WI38 (cell line): ENCODE results near the gene GPC5.
"Not testable (repeated sequence)": the region's sequence is repeated elsewhere in the genome, so short reads cannot be mapped to it uniquely, and the experiment has no call there.

ENCODE experiments used
- H3K4me3 ChIP-seq: 2 replicates; pipeline ENCODE4 v1.5.1; 2011; ENCODE audit warnings: low read depth, mild to moderate bottlenecking, control low read depth, low read length
- CTCF ChIP-seq: IDR thresholded peaks from 2 replicates; pipeline ENCODE4 v1.5.1; 2012; ENCODE audit warnings: low read depth, mild to moderate bottlenecking, control low read depth, low read length

Gene GPC5

GRCh38 chr13:92510416-92510815 is 1112.0 kb downstream of the GPC5 start:
- TF ChIP-seq CTCF: no peak
- no peak overlapping the region for H3K4me3 ChIP-seq

- no peak overlapping the region for H3K4me3 ChIP-seq
- no peak for TF ChIP-seq CTCF
These were observed 1114.4 kb downstream of the GPC5 start for GRCh38 chr13:92512852-92513251.

- no peak overlapping the region for H3K4me3 ChIP-seq
- no peak for TF ChIP-seq CTCF
These were observed 1115.3 kb downstream of the GPC5 start for GRCh38 chr13:92513672-92514071.

GRCh38 chr13:92514420-92515125 is 1116.2 kb downstream of the GPC5 start:
- no peak for TF ChIP-seq CTCF
- no peak overlapping the region for H3K4me3 ChIP-seq

GRCh38 chr13:92516878-92517277 is 1118.5 kb downstream of the GPC5 start:
- H3K4me3 ChIP-seq: not testable (repeated sequence)

- not testable (repeated sequence) for H3K4me3 ChIP-seq
These were observed 1120.2 kb downstream of the GPC5 start for GRCh38 chr13:92518622-92519021.

- TF ChIP-seq CTCF: no peak
- no peak overlapping the region for H3K4me3 ChIP-seq
These were observed 1131.9 kb downstream of the GPC5 start for GRCh38 chr13:92530364-92530763.

- no peak overlapping the region for H3K4me3 ChIP-seq
- no peak for TF ChIP-seq CTCF
These were observed 1137.0 kb downstream of the GPC5 start for GRCh38 chr13:92535222-92536006.
